ENCODE measurements around the gene ODF2. TPM values are rescaled to one million over a fixed set of nuclear protein-coding genes. Genes with fewer than 3 reads are reported as not detected.
A peak's percentile ranks its signal among the peaks of the same experiment; 100 is the strongest.

The ODF2 gene
- total and polyA plus RNA-seq, 2 of the 13 experiments (the other 11 are each of a cell fraction or from before 2014, with no cell fraction given), result 9.8 to 31.3 TPM

DNA sequence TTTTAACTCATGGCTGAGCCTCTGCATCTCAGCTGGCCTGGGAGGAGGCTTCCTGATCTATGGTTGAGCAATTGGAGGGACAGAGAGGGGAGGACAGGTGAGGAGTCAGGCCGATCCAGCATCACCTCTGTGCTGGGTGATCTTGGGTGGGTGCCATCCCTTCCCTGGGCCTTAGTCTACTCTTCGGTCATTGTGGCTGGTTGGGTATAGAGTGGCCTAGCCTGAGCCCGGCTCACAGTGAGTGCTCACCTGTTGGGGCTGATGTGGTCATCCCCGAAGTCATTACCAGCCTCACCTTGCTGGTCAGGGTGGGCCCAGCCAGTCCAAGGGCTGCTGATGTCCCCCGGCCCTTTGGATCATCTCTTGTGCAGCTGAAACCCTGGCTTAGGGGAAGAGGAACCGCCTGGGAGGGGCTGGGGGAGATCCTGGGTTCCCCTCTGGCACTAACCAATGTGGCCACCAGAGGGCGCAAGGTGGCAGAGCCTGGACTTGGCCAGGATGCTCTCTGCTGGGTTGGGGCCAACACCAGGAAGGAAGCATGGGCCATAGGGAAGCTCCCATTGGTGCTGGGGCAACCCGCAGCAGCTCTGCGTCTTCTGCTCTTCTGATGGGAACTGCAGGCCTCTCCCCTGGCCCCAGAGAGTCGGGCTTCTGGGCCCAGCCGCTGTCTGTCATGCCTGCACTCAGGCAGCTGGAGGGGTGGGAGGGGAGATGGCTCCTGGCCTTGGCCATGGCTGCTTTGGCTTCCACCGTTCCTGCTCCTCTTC lies 17.3 kb upstream of the ODF2 start (continued):
- no peak for TF ChIP-seq ZNF672 (CRISPR knock-in tag; IDR thresholded peaks at IDR 0.05)
- TF ChIP-seq SNAPC2 (CRISPR knock-in tag; IDR thresholded peaks at IDR 0.05), result no peak
- TF ChIP-seq NFKB2 (CRISPR knock-in tag; IDR thresholded peaks at IDR 0.05; ENCODE audit: borderline replicate concordance), result no peak
- TF ChIP-seq ZNF343 (CRISPR knock-in tag; IDR thresholded peaks at IDR 0.05), result 0 out of 2 replicates have a peak, but pooled peaks have one; percentile 65
- no peak for TF ChIP-seq SP5 (CRISPR knock-in tag; IDR thresholded peaks at IDR 0.05; ENCODE audit: borderline replicate concordance, low read depth)
- no peak for TF ChIP-seq ZNF407 (CRISPR knock-in tag; IDR thresholded peaks at IDR 0.05; ENCODE audit: not compliant biosample characterization)
- TF ChIP-seq CEBPG (CRISPR knock-in tag; IDR thresholded peaks at IDR 0.05), result peak; percentile 14; the same call in 1 of the 2 replicates
- TF ChIP-seq DNMT3B (CRISPR knock-in tag; conservative IDR thresholded peaks at IDR 0.05), result no peak
- TF ChIP-seq SOX6 (IDR thresholded peaks at IDR 0.05), result no peak
- TF ChIP-seq SOX6 (CRISPR knock-in tag; IDR thresholded peaks at IDR 0.05), result peak; percentile 24; the same call in 1 of the 2 replicates
- TF ChIP-seq ZBTB34 (CRISPR knock-in tag; IDR thresholded peaks at IDR 0.05), result no peak
- TF ChIP-seq FOXJ3 (CRISPR knock-in tag; IDR thresholded peaks at IDR 0.05; ENCODE audit: borderline replicate concordance), result no peak
- peak; percentile 46; the same call in 1 of the 2 replicates for TF ChIP-seq ZFX (CRISPR knock-in tag; IDR thresholded peaks at IDR 0.05; ENCODE audit: low read depth)
- TF ChIP-seq ZSCAN31 (CRISPR knock-in tag; IDR thresholded peaks at IDR 0.05; ENCODE audit: low read depth), result no peak
- no peak for TF ChIP-seq E2F5 (CRISPR knock-in tag; conservative IDR thresholded peaks at IDR 0.05)
- no peak for TF ChIP-seq ZSCAN29 (CRISPR knock-in tag; conservative IDR thresholded peaks at IDR 0.05)
- no peak for TF ChIP-seq HOXA7 (CRISPR knock-in tag; IDR thresholded peaks at IDR 0.05)
- TF ChIP-seq KLF12 (CRISPR knock-in tag; IDR thresholded peaks at IDR 0.05; ENCODE audit: borderline replicate concordance), result no peak
- no peak for TF ChIP-seq ETS1 (CRISPR knock-in tag; IDR thresholded peaks at IDR 0.05)

All from HepG2 (cell line).